Panc1 (cell line): ENCODE measurements around the gene ERCC6. TPM values are rescaled to one million over a fixed set of nuclear protein-coding genes. Genes with fewer than 3 reads are reported as not detected.

Experiments used
- ATAC-seq: fragments of 200-7000 bp; cut with Tn5 transposase; 2 replicates; pipeline ENCODE4 v1.9.1; 2020; ENCODE audit warnings: mild to moderate bottlenecking, moderate library complexity
- BruUV-seq: library from RNA; stranded (reverse); fragments of 400-500 nt; replicated peaks from 2 replicates; lab custom pipeline; 2021; lab: Mats Ljungman, UMichigan
- CTCF ChIA-PET: fragments of 300-600 bp; sonication (Branson Sonifier 250); formaldehyde crosslinking; loops from one replicate; lab custom pipeline; 2022; ENCODE audit warnings: antibody characterized with exemption; lab: Charles Lee
- POLR2A ChIA-PET: fragments of 300-600 bp; sonication (Branson Sonifier 250); formaldehyde crosslinking; loops from one replicate; lab custom pipeline; 2022; ENCODE audit warnings: antibody characterized with exemption; lab: Charles Lee
- DNase-seq: peaks from one replicate; pipeline ENCODE4 v3.0.0-alpha.2; 2010; ENCODE audit warnings: low read depth, low spot score
- H3K27ac ChIP-seq: 2 replicates; pipeline ENCODE4 v1.5.1; 2011; ENCODE audit warnings: mild to moderate bottlenecking, low read length, inconsistent platforms
- H3K27me3 ChIP-seq: fragments of 200-500 bp; sonication (Bioruptor generic); 2 replicates; pipeline ENCODE4 v1.6.0; 2014; ENCODE audit warnings: low read length, inconsistent platforms; ENCODE audit not compliant: control insufficient read depth, insufficient read depth
- H3K36me3 ChIP-seq: fragments of 200-500 bp; sonication (Bioruptor generic); 2 replicates; pipeline ENCODE4 v1.5.1; 2014; ENCODE audit warnings: inconsistent platforms, mild to moderate bottlenecking, low read length, moderate library complexity; ENCODE audit not compliant: control insufficient read depth, insufficient read depth
- H3K4me1 ChIP-seq: 2 replicates; pipeline ENCODE4 v1.5.1; 2011; ENCODE audit warnings: inconsistent platforms, mild to moderate bottlenecking, low read length, moderate library complexity; ENCODE audit not compliant: control insufficient read depth, insufficient read depth
- H3K4me3 ChIP-seq, 2 experiments: 2 replicates each; pipeline ENCODE4 v1.5.1; 2011 to 2012; ENCODE audit warnings: low read depth in 2 of 2, low read length in 2 of 2, mild to moderate bottlenecking in 2 of 2, inconsistent platforms in 1 of 2, moderate library complexity in 1 of 2
- H3K9me3 ChIP-seq: fragments of 200-500 bp; sonication (Bioruptor generic); 2 replicates; pipeline ENCODE4 v1.5.1; 2014; ENCODE audit warnings: low read depth, mild to moderate bottlenecking, inconsistent platforms, low read length, moderate library complexity; ENCODE audit not compliant: control insufficient read depth, insufficient read depth
- CTCF ChIP-seq: fragments of 450-650 bp; IDR thresholded peaks from 2 replicates; pipeline ENCODE4 v1.5.1; 2017; ENCODE audit warnings: mild to moderate bottlenecking
- POLR2AphosphoS5 ChIP-seq: IDR thresholded peaks from 2 replicates; pipeline ENCODE4 v1.6.1; 2012; ENCODE audit warnings: mild to moderate bottlenecking, low read depth, low read length, moderate library complexity
- REST ChIP-seq, 2 experiments: IDR thresholded peaks; 2 replicates each; pipeline ENCODE4 v1.6.1; 2011 to 2012; ENCODE audit warnings: low read depth in 2 of 2, control low read depth in 1 of 2, low read length in 1 of 2, mild to moderate bottlenecking in 1 of 2, moderate library complexity in 1 of 2; ENCODE audit not compliant: insufficient read depth in 1 of 2
- SIN3A ChIP-seq: IDR thresholded peaks from 2 replicates; pipeline ENCODE4 v1.6.1; 2012; ENCODE audit warnings: low read depth, mild to moderate bottlenecking, low read length, moderate library complexity, borderline replicate concordance; ENCODE audit not compliant: insufficient read depth
- TCF7L2 ChIP-seq: IDR thresholded peaks from 2 replicates; pipeline ENCODE4 v1.6.1; 2011; ENCODE audit warnings: mild to moderate bottlenecking, low read depth, low read length, inconsistent platforms
- in situ Hi-C: cut with HindIII; loops from 2 replicates; pipeline ENCODE4 v1.10.0; 2016; ENCODE audit warnings: low sequenced_read_pairs, low pct_unique_long_range_greater_than_20kb
- intact Hi-C: fragments of 100-400 bp; cut with micrococcal nuclease; formaldehyde crosslinking; loops from one replicate; pipeline ENCODE4 v1.10.0; 2022; ENCODE audit not compliant: unreplicated experiment
- total RNA-seq: library from RNA; stranded (reverse); gene quantifications from one replicate; pipeline ENCODE4 v1.2.1, GENCODE V29; 2021; ENCODE audit not compliant: unreplicated experiment

ERCC6 gene
- total RNA-seq, 1 experiment from 2014 or later: 19.1 TPM

- TF ChIP-seq CTCF (no peak), TCF7L2 (no peak), REST (IDR thresholded peaks at IDR 0.05; ENCODE audit: insufficient read depth in 1 of 2, low read depth in 2 of 2, low read length in 1 of 2) (no peak), POLR2AphosphoS5 (no peak), SIN3A (no peak)
- in situ Hi-C loops: no loop called here
Observed at GRCh38 chr10:49484486-49485235, 54.3 kb downstream of the ERCC6 start.

GRCh38 chr10:49478819-49479218 is 60.1 kb downstream of the ERCC6 start:
- ChIA-PET POLR2A (interaction anchor here (0.6 kb wide), 1 partner anchor 1065 kb away, joined by 3 read pairs; no protein-coding TSS in a partner anchor), CTCF (interaction anchor here (0.7 kb wide), 1 partner anchor 822 kb away, joined by 6 read pairs; no protein-coding TSS in a partner anchor)
- ATAC-seq (no peak), DNase-seq (no peak)
- Histone ChIP-seq H3K36me3 (no peaks in the 10 kb centered on the region), H3K4me1 (no peaks in the 10 kb centered on the region), H3K27me3 (no peaks in the 10 kb centered on the region), H3K9me3 (no peaks in the 10 kb centered on the region), H3K4me3 (no peak overlapping the region), H3K27ac (no peak overlapping the region)
- in situ Hi-C loops: no loop called here
- intact Hi-C loops: no loop called here
- no peak for TF ChIP-seq TCF7L2
- no peak for TF ChIP-seq SIN3A
- TF ChIP-seq POLR2AphosphoS5: no peak
- TF ChIP-seq CTCF: no peak
- no peak for TF ChIP-seq REST (IDR thresholded peaks at IDR 0.05; ENCODE audit: insufficient read depth in 1 of 2, low read depth in 2 of 2, low read length in 1 of 2)
- BruUV-seq: no TSS peak

More at GRCh38 chr10:49484486-49485235, 54.3 kb downstream of the ERCC6 start:
- H3K4me3 ChIP-seq: no peak overlapping the region
- no peak for ATAC-seq
- no peaks in the 10 kb centered on the region for H3K27me3 ChIP-seq
- no peaks in the 10 kb centered on the region for H3K9me3 ChIP-seq
- H3K4me1 ChIP-seq: no peaks in the 10 kb centered on the region
- POLR2A ChIA-PET: no interaction called here
- BruUV-seq: no TSS peak
- intact Hi-C loops: no loop called here
- CTCF ChIA-PET: no interaction called here
- H3K27ac ChIP-seq: no peak overlapping the region
- no peaks in the 10 kb centered on the region for H3K36me3 ChIP-seq
- no peak for DNase-seq
